Activated naive CD8-positive, alpha-beta T cell treated with anti-CD3 and anti-CD28 coated beads, Interleukin-2, amount 50 U/mL, for 24 hours (primary cell): ENCODE measurements around the gene AMH.

Experiments used
- ATAC-seq: fragments of 150-1000 bp; cut with Tn5 transposase; one replicate; pipeline ENCODE4 v1.10.0; 2021
- DNase-seq: peaks from one replicate; pipeline ENCODE4 v3.0.0; 2021
- H3K27ac Mint-ChIP-seq: one replicate; pipeline ENCODE4 v1.8.0; 2021; ENCODE audit warnings: mild to moderate bottlenecking, mixed read lengths
- H3K27me3 Mint-ChIP-seq: one replicate; pipeline ENCODE4 v1.8.0; 2021; ENCODE audit warnings: mixed read lengths
- H3K36me3 Mint-ChIP-seq: one replicate; pipeline ENCODE4 v1.8.0; 2021; ENCODE audit warnings: low read depth, mixed read lengths
- H3K4me1 Mint-ChIP-seq: one replicate; pipeline ENCODE4 v1.8.0; 2021; ENCODE audit warnings: mixed read lengths
- H3K4me3 Mint-ChIP-seq: one replicate; pipeline ENCODE4 v1.8.0; 2021; ENCODE audit warnings: mild to moderate bottlenecking, moderate library complexity, mixed read lengths
- H3K9me3 Mint-ChIP-seq: one replicate; pipeline ENCODE4 v1.8.0; 2021; ENCODE audit warnings: mixed read lengths

AMH gene

DNA sequence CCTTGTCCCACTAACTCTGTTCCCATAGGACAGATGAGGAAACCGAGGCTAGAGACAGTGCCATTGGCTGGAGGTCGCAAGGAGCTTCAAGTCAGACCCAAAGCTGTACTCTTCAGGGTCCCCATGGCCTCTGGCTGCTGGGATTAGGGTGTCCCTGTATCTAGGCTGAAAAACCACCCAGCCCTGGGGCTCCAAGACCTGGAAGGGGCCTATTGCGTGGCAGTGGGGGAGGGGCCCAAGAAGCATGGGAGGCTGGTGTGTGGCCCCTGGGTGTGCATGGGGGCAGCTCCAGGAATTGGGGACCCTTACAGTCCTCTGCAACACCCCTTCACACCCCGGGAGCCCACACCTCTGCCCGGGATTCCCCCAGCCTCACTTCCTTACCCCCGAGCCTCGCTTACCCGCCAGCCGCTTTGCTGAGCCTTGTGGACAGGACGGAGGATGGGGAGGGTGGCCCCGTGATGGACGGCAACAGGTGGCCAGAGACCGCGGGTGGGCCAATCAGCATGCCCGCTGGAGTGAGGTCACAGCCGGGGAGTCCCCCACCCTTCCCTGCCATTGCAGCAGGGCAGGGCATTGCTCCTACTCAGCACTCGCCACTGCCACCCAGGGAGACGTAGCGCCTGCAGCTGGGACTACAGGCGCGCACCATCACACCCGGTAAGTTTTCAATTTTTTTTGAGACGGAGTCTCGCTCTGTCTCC, 7.0 kb downstream of the AMH start, which contains the start of gene JSRP1:
TSS of gene JSRP1 (minus strand) at position 436 of the 704 bp plus-strand sequence. CDS start 1,103 bp downstream, outside the sequence.
- no peak within 1 kb of the TSS for H3K27ac Mint-ChIP-seq
- DNase-seq (no peak), ATAC-seq (no peak)
- no peaks in the 10 kb centered on the region for H3K36me3 Mint-ChIP-seq
- no peaks in the 10 kb centered on the region for H3K9me3 Mint-ChIP-seq
- H3K4me3 Mint-ChIP-seq: no peak within 1 kb of the TSS
- H3K27me3 Mint-ChIP-seq: peaks cover 8% of the 10 kb centered on the region
- H3K4me1 Mint-ChIP-seq: peaks cover 44% of the 10 kb centered on the region

DNA sequence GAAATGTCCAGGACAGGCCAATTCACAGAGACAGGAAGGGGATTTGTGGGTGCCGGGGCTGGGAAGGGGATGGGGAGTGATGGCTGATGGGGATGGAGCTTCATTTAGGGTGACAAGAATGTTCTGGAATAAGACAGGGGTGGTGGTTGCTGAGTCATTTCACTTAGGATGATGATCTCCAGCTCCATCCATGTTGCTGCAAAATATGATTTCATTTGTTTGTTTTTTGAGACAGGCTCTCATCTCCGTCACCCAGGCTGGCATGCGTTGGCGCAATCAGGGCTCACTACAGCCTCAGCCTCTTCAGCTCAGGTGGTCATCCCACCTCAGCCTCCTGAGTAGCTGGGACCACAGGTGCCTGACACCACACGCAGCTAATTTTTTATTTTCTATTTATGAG, 10.2 kb downstream of the AMH start:
- no peak for ATAC-seq
- no peak overlapping the region for H3K27ac Mint-ChIP-seq
- H3K9me3 Mint-ChIP-seq: no peaks in the 10 kb centered on the region
- no peak overlapping the region for H3K4me3 Mint-ChIP-seq
- no peaks in the 10 kb centered on the region for H3K36me3 Mint-ChIP-seq
- H3K27me3 Mint-ChIP-seq: no peaks in the 10 kb centered on the region
- peaks cover 28% of the 10 kb centered on the region for H3K4me1 Mint-ChIP-seq
- no peak for DNase-seq

DNA sequence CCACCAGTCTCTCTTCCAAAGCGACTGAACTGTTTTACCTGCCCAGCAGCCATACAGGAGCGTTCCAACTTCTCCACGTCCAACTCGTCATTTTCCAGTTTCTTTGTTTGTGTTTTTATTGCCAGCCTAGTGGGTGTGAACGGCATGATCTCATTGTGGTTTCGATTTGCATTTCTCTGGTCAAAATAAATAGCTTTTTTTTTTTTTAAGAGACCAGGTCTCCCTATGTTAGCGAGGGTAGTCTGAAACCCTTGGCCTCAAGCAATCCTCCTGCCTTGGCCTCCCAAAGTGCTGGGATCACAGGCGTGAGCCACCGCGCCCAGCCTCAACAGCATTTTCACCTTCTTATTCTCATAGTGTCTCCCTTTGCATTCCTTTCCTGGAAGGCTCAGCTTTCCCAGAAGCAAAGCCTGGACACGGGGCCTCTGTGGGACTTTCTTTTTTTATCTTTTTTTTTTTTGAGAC, 11.2 kb downstream of the AMH start:
- H3K36me3 Mint-ChIP-seq: no peaks in the 10 kb centered on the region
- no peaks in the 10 kb centered on the region for H3K27me3 Mint-ChIP-seq
- no peak overlapping the region for H3K4me3 Mint-ChIP-seq
- no peaks in the 10 kb centered on the region for H3K9me3 Mint-ChIP-seq
- H3K4me1 Mint-ChIP-seq: peaks cover 27% of the 10 kb centered on the region
- ATAC-seq (no peak), DNase-seq (no peak)
- no peak overlapping the region for H3K27ac Mint-ChIP-seq

DNA sequence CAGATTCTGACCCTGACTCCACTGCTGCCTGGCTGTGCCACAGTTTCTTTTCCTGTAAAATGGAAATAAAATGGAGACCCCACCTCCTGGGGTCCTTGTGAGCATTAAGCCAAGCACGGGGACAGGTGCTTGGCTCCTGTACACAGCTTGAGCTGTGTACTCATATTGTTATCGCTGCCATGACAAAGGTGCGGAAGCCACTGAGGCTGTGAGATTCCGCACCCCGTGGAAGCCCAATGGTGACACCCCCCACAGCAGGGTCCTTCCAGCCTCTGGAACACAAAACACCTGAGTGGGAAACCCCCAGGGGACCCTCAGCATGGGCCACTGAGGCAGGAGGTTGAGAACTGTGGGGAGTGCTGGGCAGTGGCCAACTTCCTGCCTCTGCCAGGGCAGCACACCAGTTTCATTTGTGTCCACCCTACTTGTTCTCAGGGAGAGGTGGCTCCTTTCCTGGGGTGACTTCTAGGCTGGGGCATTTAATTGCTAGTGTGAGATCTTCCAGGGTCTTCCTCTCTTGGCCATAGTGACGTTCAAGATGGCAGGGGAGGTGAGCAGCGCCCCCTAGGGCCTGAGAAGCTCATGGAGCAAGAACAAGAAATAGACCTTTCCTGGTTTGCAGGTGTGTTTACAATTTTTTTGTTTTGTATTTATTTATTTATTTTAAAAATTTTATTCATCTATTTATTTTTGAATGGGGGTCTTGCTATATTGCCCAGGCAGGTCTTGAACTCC, 12.5 kb downstream of the AMH start:
- DNase-seq (peak; percentile 74), ATAC-seq (peak; percentile 30)
- Mint-ChIP-seq H3K27me3 (no peaks in the 10 kb centered on the region), H3K4me1 (peaks cover 31% of the 10 kb centered on the region), H3K36me3 (no peaks in the 10 kb centered on the region), H3K9me3 (no peaks in the 10 kb centered on the region), H3K4me3 (no peak overlapping the region), H3K27ac (no peak overlapping the region)

DNA sequence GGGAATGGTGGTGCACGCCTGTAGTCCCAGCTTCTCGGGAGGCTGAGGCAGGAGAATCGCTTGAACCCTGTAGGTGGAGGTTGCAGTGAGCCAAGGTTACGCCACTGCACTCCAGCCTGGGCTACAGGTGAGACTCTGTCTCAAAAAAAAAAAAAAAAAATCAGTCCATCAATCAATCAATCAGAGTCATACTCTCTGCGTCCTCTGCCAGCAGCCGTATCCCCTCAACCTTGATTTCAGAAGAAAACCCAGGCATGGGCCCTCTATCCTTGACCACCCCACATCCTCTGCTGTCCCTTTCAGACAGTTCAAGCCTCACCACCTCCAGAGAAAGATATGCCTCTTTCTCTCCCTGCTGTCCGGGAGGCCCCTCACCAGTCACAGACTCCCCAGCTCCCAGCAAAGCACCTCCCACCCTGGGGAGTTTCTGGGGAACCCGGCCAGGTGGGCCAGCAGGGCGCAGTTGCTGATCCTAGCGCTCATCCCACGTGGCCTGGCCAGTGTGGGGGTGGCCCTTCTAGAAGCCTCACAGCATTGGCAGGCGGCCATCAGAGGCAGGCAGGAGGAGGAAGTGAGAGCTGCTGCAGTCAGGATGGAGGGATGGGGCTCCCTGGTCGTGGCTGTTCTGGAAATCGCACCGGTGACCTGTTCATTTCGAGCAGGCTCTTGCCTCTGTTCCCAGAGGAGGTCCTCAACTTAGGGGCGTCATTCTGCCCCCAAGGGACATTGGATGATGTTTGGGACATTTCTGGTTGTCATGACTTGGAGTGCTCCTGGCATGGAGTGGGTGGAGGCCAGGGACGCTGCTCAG, 17.3 kb downstream of the AMH start:
- Mint-ChIP-seq H3K9me3 (no peaks in the 10 kb centered on the region), H3K27me3 (no peaks in the 10 kb centered on the region), H3K36me3 (peaks cover 7% of the 10 kb centered on the region), H3K4me3 (no peak overlapping the region), H3K4me1 (peaks cover 19% of the 10 kb centered on the region), H3K27ac (peak overlapping the region; percentile 52)
- peak; percentile 6 for ATAC-seq
- peak; percentile 59 for DNase-seq

DNA sequence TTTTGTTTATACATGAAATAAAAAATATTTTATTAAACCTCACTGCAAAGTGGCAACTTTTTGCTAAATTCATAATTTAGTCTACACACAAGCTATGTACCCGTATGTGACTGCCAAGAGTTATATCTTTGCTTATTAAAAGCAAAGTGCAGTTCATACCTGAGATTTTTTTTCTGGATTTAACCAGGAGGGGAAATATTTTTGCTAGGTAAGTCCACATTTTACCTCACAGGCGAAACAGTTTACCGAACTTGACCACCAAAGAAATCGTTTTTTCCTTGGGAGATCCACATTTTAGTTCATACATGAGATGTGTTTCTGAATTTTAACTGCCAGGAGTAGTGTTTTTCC, 19.3 kb downstream of the AMH start:
- no peaks in the 10 kb centered on the region for H3K9me3 Mint-ChIP-seq
- H3K27ac Mint-ChIP-seq: peak overlapping the region; percentile 39
- peaks cover 19% of the 10 kb centered on the region for H3K36me3 Mint-ChIP-seq
- H3K27me3 Mint-ChIP-seq: no peaks in the 10 kb centered on the region
- ATAC-seq: no peak
- H3K4me3 Mint-ChIP-seq: peak overlapping the region; percentile 89
- H3K4me1 Mint-ChIP-seq: peaks cover 33% of the 10 kb centered on the region
- DNase-seq: no peak

DNA sequence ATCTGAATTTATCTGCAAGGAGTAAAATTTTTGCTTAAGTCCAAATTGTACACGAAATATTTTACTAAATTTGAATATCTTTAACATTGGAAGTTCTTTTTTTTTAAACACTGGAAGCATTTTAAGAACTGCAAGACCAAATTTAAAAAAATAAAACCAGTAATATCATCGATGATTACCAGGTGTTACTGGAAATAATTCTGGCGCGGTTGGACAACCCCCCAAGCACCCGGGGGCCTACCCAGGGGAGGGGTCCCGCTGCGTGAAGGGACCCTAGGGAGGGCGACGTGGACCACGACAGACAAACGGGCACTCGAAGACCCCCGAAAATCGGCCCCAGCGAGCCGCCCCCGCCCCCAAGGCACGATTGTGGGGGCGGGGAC, 19.7 kb downstream of the AMH start:
- H3K9me3 Mint-ChIP-seq: no peaks in the 10 kb centered on the region
- DNase-seq (no peak), ATAC-seq (no peak)
- H3K27me3 Mint-ChIP-seq: no peaks in the 10 kb centered on the region
- H3K27ac Mint-ChIP-seq: peak overlapping the region; percentile 89
- peak overlapping the region; percentile 89 for H3K4me3 Mint-ChIP-seq
- H3K36me3 Mint-ChIP-seq: peaks cover 22% of the 10 kb centered on the region
- H3K4me1 Mint-ChIP-seq: peaks cover 37% of the 10 kb centered on the region

DNA sequence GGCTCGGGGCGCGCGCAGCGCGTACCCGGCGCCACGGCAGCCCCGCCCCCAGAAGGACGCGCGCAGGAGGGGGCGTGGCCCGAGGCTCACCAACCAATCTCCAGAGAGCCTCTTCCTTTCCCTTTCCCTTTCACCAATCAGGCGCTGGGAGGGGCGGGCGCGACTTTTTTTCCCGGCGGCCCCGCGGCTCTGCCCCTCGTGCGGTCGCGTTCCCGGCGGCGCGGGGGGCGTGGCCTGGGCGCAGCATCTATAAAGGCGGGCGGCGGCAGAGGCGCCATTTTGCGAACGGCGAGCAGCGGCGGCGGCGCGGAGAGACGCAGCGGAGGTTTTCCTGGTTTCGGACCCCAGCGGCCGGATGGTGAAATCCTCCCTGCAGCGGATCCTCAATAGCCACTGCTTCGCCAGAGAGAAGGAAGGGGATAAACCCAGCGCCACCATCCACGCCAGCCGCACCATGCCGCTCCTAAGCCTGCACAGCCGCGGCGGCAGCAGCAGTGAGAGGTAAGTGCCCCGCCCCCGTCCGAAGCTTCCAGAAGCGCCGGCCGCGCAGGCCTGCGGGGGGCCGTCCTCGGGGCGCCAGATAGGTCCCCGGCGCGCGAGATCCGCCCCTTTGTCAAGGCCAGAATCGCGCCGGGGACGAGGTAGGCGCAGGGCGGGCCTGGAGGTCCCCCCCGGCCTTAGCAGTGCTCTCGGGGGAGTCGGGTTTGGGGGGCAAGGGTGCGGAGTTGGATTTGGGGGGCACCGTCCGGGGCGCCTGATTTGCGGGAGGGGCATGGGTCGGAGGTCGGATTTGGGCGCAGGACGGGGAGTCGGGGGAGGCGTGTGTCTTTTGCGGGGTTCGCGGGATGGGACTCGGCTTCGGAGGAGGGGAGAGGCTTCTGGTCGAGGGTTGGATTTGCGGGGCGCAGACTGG, 20.4 kb downstream of the AMH start:
- ATAC-seq (peak; percentile 63), DNase-seq (peak; percentile 99)
- peak overlapping the region; percentile 89 for H3K4me3 Mint-ChIP-seq
- H3K9me3 Mint-ChIP-seq: no peaks in the 10 kb centered on the region
- H3K27ac Mint-ChIP-seq: peak overlapping the region; percentile 89
- no peaks in the 10 kb centered on the region for H3K27me3 Mint-ChIP-seq
- peaks cover 44% of the 10 kb centered on the region for H3K4me1 Mint-ChIP-seq
- peaks cover 28% of the 10 kb centered on the region for H3K36me3 Mint-ChIP-seq

DNA sequence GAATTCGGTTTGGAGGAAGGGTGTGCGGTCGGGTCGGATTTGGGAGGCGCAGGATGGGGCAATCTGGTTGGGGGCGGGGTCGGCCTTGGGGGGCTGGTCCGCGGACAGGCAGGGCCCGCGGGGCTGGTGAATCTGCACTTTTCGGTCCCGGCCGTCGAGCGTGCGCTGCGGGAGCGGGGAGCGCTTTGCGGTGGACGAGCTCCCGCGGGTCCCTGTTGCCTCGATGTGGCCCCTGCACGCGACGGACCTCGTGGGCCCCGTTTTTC, 21.0 kb downstream of the AMH start:
- ATAC-seq (no peak), DNase-seq (peak; percentile 53)
- peak overlapping the region; percentile 89 for H3K27ac Mint-ChIP-seq
- H3K4me1 Mint-ChIP-seq: peaks cover 47% of the 10 kb centered on the region
- H3K27me3 Mint-ChIP-seq: no peaks in the 10 kb centered on the region
- H3K36me3 Mint-ChIP-seq: peaks cover 28% of the 10 kb centered on the region
- peak overlapping the region; percentile 89 for H3K4me3 Mint-ChIP-seq
- no peaks in the 10 kb centered on the region for H3K9me3 Mint-ChIP-seq

DNA sequence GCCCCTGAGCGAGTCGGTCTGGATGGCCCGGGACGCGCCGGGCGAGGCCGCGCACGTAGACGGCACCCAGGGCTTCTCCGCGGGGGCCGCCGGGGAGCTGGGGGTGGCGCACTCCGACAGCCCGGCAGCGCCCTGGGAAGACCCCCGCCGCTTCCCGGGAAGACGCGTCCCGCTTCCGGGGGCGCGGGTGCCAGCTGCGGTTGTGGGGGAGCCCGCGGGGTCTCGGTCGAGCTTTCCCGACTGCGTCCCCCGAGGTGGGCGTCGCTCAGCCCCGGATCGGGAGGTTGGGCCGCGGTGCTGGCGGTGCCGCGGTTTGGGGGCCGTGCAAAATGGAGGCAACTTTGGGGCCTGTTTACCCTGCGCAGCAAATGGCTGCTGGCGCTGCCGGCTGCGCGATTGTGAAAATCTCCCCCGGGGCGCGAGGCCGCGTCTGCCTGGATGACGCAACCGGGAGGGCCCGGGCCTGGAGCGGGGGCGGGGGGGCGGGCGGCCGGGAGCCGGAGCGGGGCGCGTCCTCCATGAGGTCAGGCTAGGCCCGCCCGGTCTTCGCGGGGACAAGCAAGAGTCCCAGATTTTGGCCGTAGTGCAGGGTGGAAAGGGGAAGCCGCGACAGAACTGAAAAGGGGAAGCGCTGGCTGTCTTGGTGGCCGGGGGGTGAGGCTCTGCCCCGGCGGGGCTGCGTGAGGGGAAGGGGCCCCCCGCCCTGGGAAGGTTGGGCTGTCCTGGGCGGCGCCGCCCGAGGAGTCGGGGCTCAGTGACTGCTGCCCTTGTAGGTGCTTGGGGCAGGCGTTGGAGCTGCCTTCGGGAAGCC, 21.5 kb downstream of the AMH start:
- H3K36me3 Mint-ChIP-seq: peaks cover 28% of the 10 kb centered on the region
- DNase-seq: peak; percentile 78
- no peaks in the 10 kb centered on the region for H3K27me3 Mint-ChIP-seq
- H3K4me1 Mint-ChIP-seq: peaks cover 48% of the 10 kb centered on the region
- H3K4me3 Mint-ChIP-seq: peak overlapping the region; percentile 89
- ATAC-seq: peak; percentile 10
- no peaks in the 10 kb centered on the region for H3K9me3 Mint-ChIP-seq
- H3K27ac Mint-ChIP-seq: peak overlapping the region; percentile 89

DNA sequence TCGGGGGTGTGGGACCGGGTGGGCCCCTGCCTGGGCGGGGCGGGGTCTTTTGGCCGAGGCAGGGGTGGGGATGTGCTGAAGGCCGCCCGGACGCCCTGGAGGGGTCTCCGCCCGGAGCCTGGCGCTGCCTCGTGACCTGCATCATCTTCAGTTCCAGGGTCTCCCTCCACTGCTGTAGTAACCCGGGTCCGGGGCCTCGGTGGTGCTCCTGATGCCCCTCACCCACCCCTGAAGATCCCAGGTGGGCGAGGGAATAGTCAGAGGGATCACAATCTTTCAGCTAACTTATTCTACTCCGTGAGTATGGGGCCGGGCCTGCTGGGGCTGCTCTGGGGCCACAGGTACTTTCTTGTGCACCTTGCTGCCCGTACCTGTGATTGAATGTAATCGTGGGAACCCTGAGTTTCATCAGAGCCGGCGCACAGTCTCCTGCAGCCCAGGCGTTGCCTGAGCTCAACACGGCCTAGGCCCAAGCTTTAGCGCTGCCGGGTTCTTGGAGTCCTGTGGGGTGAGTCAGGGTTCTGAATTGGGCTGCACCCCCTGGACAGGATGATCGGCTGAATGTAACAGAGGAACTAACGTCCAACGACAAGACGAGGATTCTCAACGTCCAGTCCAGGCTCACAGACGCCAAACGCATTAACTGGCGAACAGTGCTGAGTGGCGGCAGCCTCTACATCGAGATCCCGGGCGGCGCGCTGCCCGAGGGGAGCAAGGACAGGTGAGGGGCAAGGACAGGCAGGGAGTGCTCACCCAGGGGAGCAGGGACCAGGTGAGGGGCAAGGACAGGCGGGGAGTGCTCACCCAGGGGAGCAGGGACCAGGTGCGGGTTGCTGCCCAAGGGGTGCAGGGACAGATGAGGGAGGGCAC, 22.3 kb downstream of the AMH start:
- Mint-ChIP-seq H3K36me3 (peaks cover 28% of the 10 kb centered on the region), H3K4me1 (peaks cover 42% of the 10 kb centered on the region), H3K9me3 (no peaks in the 10 kb centered on the region), H3K27ac (peak overlapping the region; percentile 86), H3K4me3 (peak overlapping the region; percentile 89), H3K27me3 (no peaks in the 10 kb centered on the region)
- no peak for ATAC-seq
- peak; percentile 26 for DNase-seq

DNA sequence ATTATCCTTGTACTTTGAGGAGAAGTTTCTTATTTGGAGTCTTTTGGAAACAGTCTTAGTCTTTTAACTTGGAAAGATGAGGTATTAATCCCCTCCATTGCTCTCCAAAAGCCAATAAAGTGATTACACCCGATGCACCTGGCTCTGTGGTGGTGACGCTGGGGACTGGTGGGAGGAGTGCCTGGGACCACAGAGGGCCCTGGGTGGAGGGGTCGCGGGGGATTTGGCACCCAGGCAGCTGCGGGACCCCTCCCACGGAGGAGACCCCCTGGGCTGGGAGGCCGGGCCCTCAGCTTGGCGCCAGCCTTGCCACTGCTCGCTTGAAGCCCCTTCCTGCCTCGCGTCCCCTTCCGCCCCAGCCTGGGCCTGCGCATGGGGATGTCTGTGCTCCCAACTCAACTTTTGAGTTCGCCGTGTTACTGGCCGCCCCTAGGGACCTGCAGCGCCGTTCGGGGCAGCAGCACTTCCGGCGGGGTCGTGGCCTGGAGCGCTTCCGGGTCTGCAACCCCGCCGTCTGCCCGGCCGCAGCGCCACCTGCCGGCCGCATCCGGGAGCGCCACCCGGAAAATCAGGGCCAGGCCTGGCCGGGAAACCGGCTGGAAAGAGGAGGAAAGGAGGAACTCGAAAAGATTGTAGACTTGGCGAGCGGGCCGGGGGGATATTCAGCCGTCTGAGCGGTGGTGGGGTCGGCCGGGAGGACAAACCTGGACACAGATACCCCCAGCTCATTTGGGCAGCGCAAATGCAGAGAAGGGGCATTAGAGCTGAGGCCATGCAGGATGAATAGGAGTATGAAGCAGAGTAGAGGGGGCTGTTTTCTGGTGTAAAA, 24.4 kb downstream of the AMH start:
- Mint-ChIP-seq H3K9me3 (no peaks in the 10 kb centered on the region), H3K36me3 (peaks cover 28% of the 10 kb centered on the region), H3K27ac (peak overlapping the region; percentile 87), H3K4me3 (peak overlapping the region; percentile 89), H3K4me1 (peaks cover 30% of the 10 kb centered on the region), H3K27me3 (no peaks in the 10 kb centered on the region)
- peak; percentile 91 for DNase-seq
- peak; percentile 77 for ATAC-seq
